Measurements from ENCODE around the gene SGMS1.

DNA sequence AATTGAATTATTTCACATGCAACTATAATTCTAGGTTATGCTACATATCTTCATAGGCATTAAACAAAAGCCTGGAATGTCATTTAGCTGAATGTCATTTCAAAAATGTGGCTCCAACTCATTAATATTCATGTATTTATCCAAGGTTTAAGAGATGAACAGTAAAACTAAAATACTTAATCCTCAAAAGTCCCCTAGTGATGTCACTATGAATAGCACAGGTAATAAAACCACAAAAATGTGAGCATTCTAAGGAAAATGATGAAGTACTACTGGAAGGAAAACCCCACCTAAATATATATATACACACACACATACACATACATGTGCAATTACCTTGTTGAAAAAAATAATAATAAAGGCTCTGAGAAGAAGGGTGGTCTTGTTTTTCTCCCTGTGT, 218.0 kb downstream of the SGMS1 start:
- TF ChIP-seq ARNTL (CRISPR knock-in tag; IDR thresholded peaks at IDR 0.05; ENCODE audit: borderline replicate concordance, low read depth) (no peak), OSR1 (CRISPR knock-in tag; IDR thresholded peaks at IDR 0.05) (no peak), CSDC2 (CRISPR knock-in tag; IDR thresholded peaks at IDR 0.05) (no peak)
- TF ChIP-seq, protein P1, sequence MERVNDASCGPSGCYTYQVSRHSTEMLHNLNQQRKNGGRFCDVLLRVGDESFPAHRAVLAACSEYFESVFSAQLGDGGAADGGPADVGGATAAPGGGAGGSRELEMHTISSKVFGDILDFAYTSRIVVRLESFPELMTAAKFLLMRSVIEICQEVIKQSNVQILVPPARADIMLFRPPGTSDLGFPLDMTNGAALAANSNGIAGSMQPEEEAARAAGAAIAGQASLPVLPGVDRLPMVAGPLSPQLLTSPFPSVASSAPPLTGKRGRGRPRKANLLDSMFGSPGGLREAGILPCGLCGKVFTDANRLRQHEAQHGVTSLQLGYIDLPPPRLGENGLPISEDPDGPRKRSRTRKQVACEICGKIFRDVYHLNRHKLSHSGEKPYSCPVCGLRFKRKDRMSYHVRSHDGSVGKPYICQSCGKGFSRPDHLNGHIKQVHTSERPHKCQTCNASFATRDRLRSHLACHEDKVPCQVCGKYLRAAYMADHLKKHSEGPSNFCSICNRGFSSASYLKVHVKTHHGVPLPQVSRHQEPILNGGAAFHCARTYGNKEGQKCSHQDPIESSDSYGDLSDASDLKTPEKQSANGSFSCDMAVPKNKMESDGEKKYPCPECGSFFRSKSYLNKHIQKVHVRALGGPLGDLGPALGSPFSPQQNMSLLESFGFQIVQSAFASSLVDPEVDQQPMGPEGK (CRISPR knock-in tag; IDR thresholded peaks at IDR 0.05; ENCODE audit: borderline replicate concordance): no peak

Measured in SK-N-SH treated with all-trans-retinoic acid at 6 μM for 48 hours (cell line).